ENCODE data around the gene HSPBP1.

DNA sequence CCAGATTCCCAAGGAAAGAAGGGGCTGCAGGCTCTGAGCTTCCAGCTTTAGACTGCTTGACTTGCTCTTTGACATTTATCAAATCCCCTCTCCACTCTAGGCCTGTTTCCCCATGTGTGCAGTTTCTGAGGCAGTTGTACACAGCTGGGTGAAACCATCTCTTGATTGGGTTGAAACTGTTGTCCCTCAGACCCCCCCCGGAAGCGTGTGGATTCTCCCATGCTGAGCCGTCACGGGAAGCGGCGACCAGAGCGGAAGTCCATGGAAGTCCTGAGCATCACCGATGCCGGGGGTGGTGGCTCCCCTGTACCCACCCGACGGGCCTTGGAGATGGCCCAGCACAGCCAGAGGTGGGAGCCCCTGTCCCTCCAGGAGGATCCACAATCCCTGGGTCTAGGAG, 23.6 kb upstream of the HSPBP1 start:
- TF ChIP-seq, protein P1, sequence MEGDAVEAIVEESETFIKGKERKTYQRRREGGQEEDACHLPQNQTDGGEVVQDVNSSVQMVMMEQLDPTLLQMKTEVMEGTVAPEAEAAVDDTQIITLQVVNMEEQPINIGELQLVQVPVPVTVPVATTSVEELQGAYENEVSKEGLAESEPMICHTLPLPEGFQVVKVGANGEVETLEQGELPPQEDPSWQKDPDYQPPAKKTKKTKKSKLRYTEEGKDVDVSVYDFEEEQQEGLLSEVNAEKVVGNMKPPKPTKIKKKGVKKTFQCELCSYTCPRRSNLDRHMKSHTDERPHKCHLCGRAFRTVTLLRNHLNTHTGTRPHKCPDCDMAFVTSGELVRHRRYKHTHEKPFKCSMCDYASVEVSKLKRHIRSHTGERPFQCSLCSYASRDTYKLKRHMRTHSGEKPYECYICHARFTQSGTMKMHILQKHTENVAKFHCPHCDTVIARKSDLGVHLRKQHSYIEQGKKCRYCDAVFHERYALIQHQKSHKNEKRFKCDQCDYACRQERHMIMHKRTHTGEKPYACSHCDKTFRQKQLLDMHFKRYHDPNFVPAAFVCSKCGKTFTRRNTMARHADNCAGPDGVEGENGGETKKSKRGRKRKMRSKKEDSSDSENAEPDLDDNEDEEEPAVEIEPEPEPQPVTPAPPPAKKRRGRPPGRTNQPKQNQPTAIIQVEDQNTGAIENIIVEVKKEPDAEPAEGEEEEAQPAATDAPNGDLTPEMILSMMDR (IDR thresholded peaks at IDR 0.05): no peak
- no peak for TF ChIP-seq EZH2 (IDR thresholded peaks at IDR 0.05)

All from neural progenitor cell (in vitro differentiated cells).